GM18498 (cell line): ENCODE results near the gene HSPB7.
"Not testable (repeated sequence)": the region's sequence is repeated elsewhere in the genome, so short reads cannot be mapped to it uniquely, and the experiment has no call there.

Experiments used
- ATAC-seq: cut with Tn5 transposase; IDR thresholded peaks from one replicate; pipeline ENCODE4 v1.9.1; 2021; ENCODE audit warnings: mild to moderate bottlenecking, moderate library complexity; ENCODE audit not compliant: unreplicated experiment

HSPB7 gene

GRCh38 chr1:16017461-16018303, at the start of gene HSPB7:
HSPB7 (minus strand) TSS chr1:16018043; CDS start chr1:16017963, 80 bp downstream.
- no peak for ATAC-seq

- ATAC-seq: no peak
These were observed 49.4 kb upstream of the HSPB7 start for GRCh38 chr1:16067127-16067768.

- ATAC-seq: no peak
These were observed 48.4 kb upstream of the HSPB7 start for GRCh38 chr1:16066245-16066644.

- ATAC-seq: no peak
These were observed 47.4 kb upstream of the HSPB7 start for GRCh38 chr1:16065269-16065576.

GRCh38 chr1:16064536-16065268, 46.9 kb upstream of the HSPB7 start:
- ATAC-seq: no peak

- no peak for ATAC-seq
These were observed 46.1 kb upstream of the HSPB7 start for GRCh38 chr1:16063921-16064320.

- ATAC-seq: no peak
These were observed 45.5 kb upstream of the HSPB7 start for GRCh38 chr1:16063226-16063829.

DNA sequence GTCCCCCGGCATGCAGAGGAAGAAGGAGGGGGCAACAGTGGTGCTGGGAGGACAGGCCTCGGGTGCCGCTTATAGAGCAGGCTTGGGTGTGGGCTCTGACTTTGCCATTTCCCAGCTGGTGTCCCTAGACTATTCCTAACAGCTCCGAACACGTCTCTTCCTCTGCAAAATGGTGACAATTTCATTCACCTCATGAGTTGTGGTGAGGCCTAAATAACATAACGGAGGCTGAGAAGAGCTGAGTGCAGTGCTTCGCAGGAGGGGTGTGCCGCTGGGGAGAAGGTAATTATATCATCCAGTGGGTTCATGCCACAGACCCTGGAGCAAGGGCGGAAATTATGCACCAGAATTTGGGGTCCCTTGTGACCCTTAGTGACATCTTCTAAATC, 44.8 kb upstream of the HSPB7 start:
- ATAC-seq: not testable (repeated sequence)

GRCh38 chr1:16061989-16062686, 44.3 kb upstream of the HSPB7 start:
- ATAC-seq: not testable (repeated sequence)

- ATAC-seq: no peak
These were observed 43.4 kb upstream of the HSPB7 start for GRCh38 chr1:16061266-16061665.

DNA sequence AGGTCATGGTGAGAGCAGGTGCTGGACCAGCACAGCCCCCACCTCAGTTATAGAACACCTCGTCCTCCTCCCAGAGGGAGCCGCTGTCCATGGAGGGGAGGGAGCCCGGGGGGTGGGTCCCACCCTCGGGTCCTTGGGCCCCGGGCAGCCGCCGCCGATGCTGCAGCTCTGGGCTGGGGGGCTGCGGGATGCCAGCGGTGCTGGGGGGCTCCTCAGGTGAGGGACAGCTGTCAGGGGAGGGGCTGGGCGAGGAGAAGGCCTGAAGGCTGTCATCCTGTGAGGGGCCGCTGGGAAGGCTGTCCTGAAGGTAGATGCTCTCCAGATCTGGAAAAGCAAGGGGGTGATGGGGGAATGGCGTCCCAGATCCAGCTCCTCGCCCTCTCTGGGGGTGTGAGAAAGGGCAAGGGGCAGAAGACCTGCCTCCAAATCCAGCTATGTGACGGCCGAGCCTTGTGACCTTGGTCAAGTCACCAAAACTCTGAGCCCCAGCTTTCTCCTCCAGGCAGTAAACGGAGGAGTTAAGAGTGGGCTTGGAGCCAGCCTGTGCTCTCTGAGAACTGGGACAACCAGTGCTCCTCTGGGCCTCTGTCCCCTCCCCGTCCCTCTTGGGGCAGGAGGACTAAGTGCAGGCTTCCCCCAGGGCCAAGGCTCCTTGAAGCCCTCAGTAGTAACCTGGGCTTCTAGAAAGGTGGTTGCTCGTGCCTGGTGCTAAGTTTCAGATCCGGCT, 40.7 kb upstream of the HSPB7 start:
- not testable (repeated sequence) for ATAC-seq

DNA sequence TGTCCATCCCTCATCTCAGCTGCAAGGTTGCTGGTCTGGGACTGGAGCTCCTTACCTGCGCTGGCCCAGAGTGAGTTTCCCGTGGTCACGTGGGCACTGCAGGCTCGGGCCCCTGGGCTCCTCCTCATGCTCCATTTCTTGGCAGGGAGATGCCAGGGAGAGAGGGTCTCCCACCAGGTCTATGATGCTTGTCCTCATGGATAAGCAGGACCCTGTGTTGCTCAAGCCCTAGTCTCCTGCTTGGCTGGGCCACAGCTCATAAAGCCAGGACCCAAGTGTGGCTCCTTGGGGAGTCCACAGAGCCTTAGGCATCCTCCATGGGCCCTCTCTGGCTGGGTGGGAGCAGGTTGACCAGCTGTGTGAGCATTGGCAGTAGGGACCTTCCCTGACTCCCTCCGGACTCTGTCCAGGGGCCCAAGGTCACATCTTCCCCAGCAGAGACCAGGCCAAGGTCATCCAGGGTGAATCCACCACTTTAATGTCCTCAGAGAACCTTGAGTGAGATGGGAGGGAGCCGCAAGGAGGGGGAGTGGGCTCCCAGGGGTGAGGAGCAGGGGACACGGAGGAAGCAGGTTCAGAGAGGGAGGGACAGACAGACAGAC, 39.6 kb upstream of the HSPB7 start:
- not testable (repeated sequence) for ATAC-seq

DNA sequence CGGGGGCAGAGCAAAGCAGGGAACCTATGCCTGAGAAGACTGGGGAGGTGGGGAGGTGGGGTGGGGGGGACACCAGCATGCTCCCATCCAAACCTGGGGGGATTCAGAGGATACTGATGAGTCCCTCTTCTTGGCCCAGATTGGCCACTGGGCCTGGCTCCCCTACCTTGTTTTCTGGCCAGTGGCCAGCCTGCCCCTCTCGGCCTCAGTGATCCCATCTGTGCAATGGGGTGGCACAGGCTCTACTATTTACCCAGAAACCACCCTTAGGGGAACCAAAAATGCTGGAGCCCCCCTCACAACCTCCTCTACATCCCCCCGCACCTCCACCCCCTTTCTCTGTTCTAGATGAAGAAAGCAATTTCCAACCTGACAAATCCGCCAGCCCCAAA, 38.7 kb upstream of the HSPB7 start:
- ATAC-seq: not testable (repeated sequence)

- peak; percentile 58 for ATAC-seq
These were observed 38.0 kb upstream of the HSPB7 start for GRCh38 chr1:16055613-16056520.

GRCh38 chr1:16054598-16055540, 37.0 kb upstream of the HSPB7 start:
- no peak for ATAC-seq

DNA sequence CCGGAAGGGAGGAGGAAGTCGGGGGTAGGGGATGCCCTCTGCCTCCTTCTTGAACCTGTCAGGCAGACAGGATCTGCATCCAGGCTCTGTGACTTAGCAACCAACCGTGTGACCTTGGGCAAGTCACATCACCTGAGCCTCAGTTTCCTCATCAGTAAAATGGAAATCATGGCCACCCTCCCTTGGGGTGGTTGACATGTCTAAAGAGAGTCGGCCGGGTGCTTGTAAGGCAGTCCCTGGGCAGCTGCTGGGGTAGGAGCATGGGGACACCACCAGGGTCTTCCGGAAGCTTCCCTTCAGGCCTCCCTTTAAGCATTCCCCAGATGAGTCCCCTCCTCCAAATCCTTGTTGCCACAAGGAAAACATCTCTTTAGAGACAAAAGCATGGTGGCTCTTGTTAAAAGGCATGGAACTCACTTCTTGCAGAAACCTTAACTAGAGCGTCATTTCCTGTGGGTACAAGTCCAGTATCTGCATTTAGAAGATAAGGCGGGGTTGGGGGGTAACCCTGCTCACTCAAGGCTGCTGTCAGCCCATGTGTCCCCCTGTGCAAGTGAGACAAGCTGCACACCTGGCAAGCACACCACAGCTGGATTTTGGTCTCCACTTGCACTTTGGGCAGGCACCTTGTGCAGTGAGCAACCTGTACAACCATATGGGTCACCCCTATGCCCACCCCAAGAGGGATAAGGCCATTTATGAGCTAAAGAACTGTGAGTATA, 36.1 kb upstream of the HSPB7 start:
- ATAC-seq: no peak

DNA sequence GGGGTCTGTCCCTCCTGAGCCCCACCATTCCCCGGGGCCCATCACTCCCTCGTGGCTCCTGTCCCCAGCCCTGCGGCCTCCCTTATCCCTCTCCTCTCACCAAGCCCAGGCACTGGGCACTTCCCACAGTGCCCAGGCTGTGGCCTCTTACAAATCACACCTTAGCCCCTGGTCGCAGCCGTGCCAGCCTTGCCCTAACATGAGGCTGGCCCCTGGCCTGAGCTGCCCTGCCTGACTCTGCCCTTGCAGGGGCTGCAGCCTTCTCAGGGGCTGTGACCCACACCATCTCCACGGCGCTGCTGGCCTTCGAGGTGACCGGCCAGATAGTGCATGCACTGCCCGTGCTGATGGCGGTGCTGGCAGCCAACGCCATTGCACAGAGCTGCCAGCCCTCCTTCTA, 34.1 kb upstream of the HSPB7 start:
- not testable (repeated sequence) for ATAC-seq
